ENCODE data around the gene ADD3.

DNA sequence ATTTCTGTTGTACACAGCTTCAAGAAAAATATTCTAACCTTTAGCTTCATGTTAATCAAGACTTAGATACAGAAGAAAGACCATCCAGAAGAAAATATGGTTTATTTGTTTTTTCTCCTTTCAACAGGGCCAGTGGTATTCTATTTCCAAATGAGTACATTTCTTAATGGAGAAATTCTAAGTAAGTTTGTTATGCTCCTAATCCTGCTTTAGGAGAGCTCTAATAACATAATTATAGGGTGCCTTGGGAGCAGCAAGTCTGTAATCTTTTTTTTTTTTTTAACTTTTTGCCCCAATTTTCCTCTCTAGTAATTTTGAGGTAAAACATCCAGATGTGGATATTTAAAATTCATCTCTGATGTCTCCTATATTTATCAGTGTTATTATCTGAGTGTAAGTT lies 98.1 kb downstream of the ADD3 start:
- TF ChIP-seq CTCF (IDR thresholded peaks at IDR 0.05) (no peak), POLR2A (IDR thresholded peaks at IDR 0.05) (no peak)
